ENCODE results near the gene YAF2.

DNA sequence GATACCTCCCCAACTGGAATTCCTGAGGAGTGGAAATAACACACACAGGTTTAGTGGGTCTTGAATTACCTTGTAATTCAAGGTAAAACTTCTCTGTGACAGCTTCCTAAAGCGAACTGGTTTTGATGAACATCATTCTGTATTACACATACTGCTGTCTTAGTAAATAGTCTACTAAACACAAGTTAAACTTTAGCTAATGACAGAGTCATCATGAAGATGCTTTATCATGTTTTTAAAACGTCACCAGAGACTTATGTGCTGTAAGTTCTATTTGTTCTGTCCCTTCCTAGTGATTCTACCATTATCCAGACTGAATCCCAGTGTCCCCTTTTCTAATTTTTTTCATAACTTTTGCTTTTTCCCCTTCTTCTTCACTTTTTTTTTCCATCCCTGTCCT is 81.8 kb downstream of the YAF2 start:
- TF ChIP-seq POLR2A (IDR thresholded peaks at IDR 0.05) (no peak), CTCF (IDR thresholded peaks at IDR 0.05) (no peak)
